ENCODE data around the gene SMAD4. TPM values are rescaled to one million over a fixed set of nuclear protein-coding genes. Genes with fewer than 3 reads are reported as not detected.

The SMAD4 gene
- total and polyA plus RNA-seq, 2 donors (not counting 3 experiments of a cell fraction or from before 2014, with no cell fraction given), result 63.5 to 82.8 TPM

- Histone ChIP-seq H4K20me1 (replicated peaks; ENCODE audit: control insufficient read depth, extremely low read depth, insufficient read depth, low read length) (no peaks in the 10 kb centered on the region), H3K9ac (replicated peaks; ENCODE audit: extremely low read depth, insufficient read depth, low read length) (no peak overlapping the region), H2AFZ (ENCODE audit: low read depth, low read length) (no peak overlapping the region), H3K9me3 (replicated peaks; ENCODE audit: control insufficient read depth, insufficient read depth, low read length) (no peaks in the 10 kb centered on the region), H3K4me2 (ENCODE audit: insufficient read depth, low read length) (no peak overlapping the region), H3K36me3 (ENCODE audit: control insufficient read depth in 2 of 2, extremely low read depth in 1 of 2, insufficient read depth in 2 of 2, low read length in 2 of 2) (no peaks in the 10 kb centered on the region), H3K9me1 (replicated peaks; ENCODE audit: control insufficient read depth, extremely low read depth, insufficient read depth, low read length) (no peaks in the 10 kb centered on the region), H3K4me1 (ENCODE audit: control insufficient read depth, extremely low read depth, insufficient read depth, low read length) (no peaks in the 10 kb centered on the region), H3K79me2 (ENCODE audit: control insufficient read depth, insufficient read depth, low read length) (no peaks in the 10 kb centered on the region), H3K27ac (ENCODE audit: insufficient read depth, low read depth, low read length) (no peak overlapping the region), H3K4me3 (replicated peaks in 1 of 3; ENCODE audit: insufficient read depth in 1 of 3, low read depth in 1 of 3, low read length in 3 of 3) (no peak overlapping the region), H3K27me3 (ENCODE audit: control insufficient read depth in 2 of 2, insufficient read depth in 2 of 2, low read length in 2 of 2) (no peaks in the 10 kb centered on the region)
- ChIA-PET CTCF (no interaction called here), POLR2A (no interaction called here)
- dilution Hi-C loops (cut with MboI; ENCODE audit: extremely low pct_ligation_motif_present, low sequenced_read_pairs) (no loop called here), intact Hi-C loops (cut with micrococcal nuclease) (no loop called here)
- DNase-seq (ENCODE audit: low read depth, low spot score) (no peak), FAIRE-seq (no peak)
- no TSS peak for BruUV-seq (replicated peaks)
- TF ChIP-seq POLR2AphosphoS5 (IDR thresholded peaks at IDR 0.05; ENCODE audit: insufficient read depth, low read depth, low read length) (no peak), JUN (IDR thresholded peaks at IDR 0.05; ENCODE audit: borderline replicate concordance, insufficient read depth, insufficient read length, low read depth) (no peak), FOS (IDR thresholded peaks at IDR 0.05; ENCODE audit: borderline replicate concordance, insufficient read depth, low read length) (no peak), MAX (IDR thresholded peaks at IDR 0.05; ENCODE audit: insufficient read depth, insufficient read length) (no peak), GATA2 (IDR thresholded peaks at IDR 0.05; ENCODE audit: insufficient read depth, insufficient read length, low read depth, low read length) (no peak), EZH2 (IDR thresholded peaks at IDR 0.05; ENCODE audit: borderline replicate concordance, low read depth, low read length, severe bottlenecking) (no peak), MYC (IDR thresholded peaks at IDR 0.05; ENCODE audit: low read depth, low read length) (no peak), POLR2A (IDR thresholded peaks at IDR 0.05; ENCODE audit: low read depth, low read length) (no peak)
- TF ChIP-seq, protein P1, sequence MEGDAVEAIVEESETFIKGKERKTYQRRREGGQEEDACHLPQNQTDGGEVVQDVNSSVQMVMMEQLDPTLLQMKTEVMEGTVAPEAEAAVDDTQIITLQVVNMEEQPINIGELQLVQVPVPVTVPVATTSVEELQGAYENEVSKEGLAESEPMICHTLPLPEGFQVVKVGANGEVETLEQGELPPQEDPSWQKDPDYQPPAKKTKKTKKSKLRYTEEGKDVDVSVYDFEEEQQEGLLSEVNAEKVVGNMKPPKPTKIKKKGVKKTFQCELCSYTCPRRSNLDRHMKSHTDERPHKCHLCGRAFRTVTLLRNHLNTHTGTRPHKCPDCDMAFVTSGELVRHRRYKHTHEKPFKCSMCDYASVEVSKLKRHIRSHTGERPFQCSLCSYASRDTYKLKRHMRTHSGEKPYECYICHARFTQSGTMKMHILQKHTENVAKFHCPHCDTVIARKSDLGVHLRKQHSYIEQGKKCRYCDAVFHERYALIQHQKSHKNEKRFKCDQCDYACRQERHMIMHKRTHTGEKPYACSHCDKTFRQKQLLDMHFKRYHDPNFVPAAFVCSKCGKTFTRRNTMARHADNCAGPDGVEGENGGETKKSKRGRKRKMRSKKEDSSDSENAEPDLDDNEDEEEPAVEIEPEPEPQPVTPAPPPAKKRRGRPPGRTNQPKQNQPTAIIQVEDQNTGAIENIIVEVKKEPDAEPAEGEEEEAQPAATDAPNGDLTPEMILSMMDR (IDR thresholded peaks at IDR 0.05; ENCODE audit: extremely low read depth in 1 of 2, insufficient read depth in 1 of 2, low read depth in 1 of 2, low read length in 2 of 2), result no peak
Observed at GRCh38 chr18:51123936-51124486, 94.0 kb downstream of the SMAD4 start.
